Nephron progenitor cell (in vitro differentiated cells): ENCODE data around the gene AFDN.

Experiments used
- DNase-seq: peaks from one replicate; pipeline ENCODE4 v3.0.0; 2021
- H3K27ac Mint-ChIP-seq: 2 replicates; pipeline ENCODE4 v1.8.0; 2021; ENCODE audit warnings: mild to moderate bottlenecking, moderate library complexity, mixed read lengths
- H3K27me3 Mint-ChIP-seq: 2 replicates; pipeline ENCODE4 v1.8.0; 2021; ENCODE audit warnings: mild to moderate bottlenecking, low read depth, mixed read lengths; ENCODE audit not compliant: poor library complexity
- H3K36me3 Mint-ChIP-seq: 2 replicates; pipeline ENCODE4 v1.8.0; 2021; ENCODE audit warnings: low read depth, mixed read lengths
- H3K4me1 Mint-ChIP-seq: 2 replicates; pipeline ENCODE4 v1.8.0; 2021; ENCODE audit warnings: mixed read lengths
- H3K4me3 Mint-ChIP-seq: 2 replicates; pipeline ENCODE4 v1.8.0; 2021; ENCODE audit warnings: mild to moderate bottlenecking, moderate library complexity, mixed read lengths
- H3K9me3 Mint-ChIP-seq: 2 replicates; pipeline ENCODE4 v1.8.0; 2021; ENCODE audit warnings: mild to moderate bottlenecking, moderate library complexity, mixed read lengths
- CTCF ChIP-seq: fragments of 200-600 bp; sonication (generic); IDR thresholded peaks from 2 replicates; pipeline ENCODE4 v1.5.0; 2021; ENCODE audit warnings: antibody characterized with exemption

Gene AFDN

GRCh38 chr6:167984144-167984719, 157.5 kb downstream of the AFDN start:
- peaks cover 48% of the 10 kb centered on the region for H3K9me3 Mint-ChIP-seq
- DNase-seq = no peak
- no peak overlapping the region for H3K4me3 Mint-ChIP-seq
- H3K36me3 Mint-ChIP-seq = peaks cover 8% of the 10 kb centered on the region
- peaks cover 4% of the 10 kb centered on the region for H3K4me1 Mint-ChIP-seq
- peaks cover 4% of the 10 kb centered on the region for H3K27me3 Mint-ChIP-seq
- no peak for TF ChIP-seq CTCF
- no peak overlapping the region for H3K27ac Mint-ChIP-seq

- Mint-ChIP-seq H3K27me3 (peaks cover 4% of the 10 kb centered on the region), H3K4me3 (no peak overlapping the region), H3K36me3 (peaks cover 8% of the 10 kb centered on the region), H3K4me1 (peaks cover 4% of the 10 kb centered on the region), H3K27ac (no peak overlapping the region), H3K9me3 (peaks cover 50% of the 10 kb centered on the region)
- DNase-seq = no peak
- no peak for TF ChIP-seq CTCF
These were observed 158.3 kb downstream of the AFDN start for GRCh38 chr6:167984876-167985604.

GRCh38 chr6:167985911-167986595, 159.3 kb downstream of the AFDN start:
- no peak for TF ChIP-seq CTCF
- Mint-ChIP-seq H3K4me3 (no peak overlapping the region), H3K27ac (no peak overlapping the region), H3K4me1 (no peaks in the 10 kb centered on the region), H3K27me3 (peaks cover 4% of the 10 kb centered on the region), H3K9me3 (peaks cover 56% of the 10 kb centered on the region), H3K36me3 (peaks cover 8% of the 10 kb centered on the region)
- DNase-seq = no peak

GRCh38 chr6:167987396-167988153, 160.9 kb downstream of the AFDN start:
- Mint-ChIP-seq H3K27ac (no peak overlapping the region), H3K4me3 (no peak overlapping the region), H3K27me3 (peaks cover 4% of the 10 kb centered on the region), H3K36me3 (peaks cover 4% of the 10 kb centered on the region), H3K4me1 (no peaks in the 10 kb centered on the region), H3K9me3 (peaks cover 44% of the 10 kb centered on the region)
- no peak for TF ChIP-seq CTCF
- DNase-seq = no peak

GRCh38 chr6:167988154-167988495, 161.4 kb downstream of the AFDN start:
- Mint-ChIP-seq H3K9me3 (peaks cover 41% of the 10 kb centered on the region), H3K36me3 (peaks cover 4% of the 10 kb centered on the region), H3K27ac (no peak overlapping the region), H3K4me1 (no peaks in the 10 kb centered on the region), H3K4me3 (no peak overlapping the region), H3K27me3 (peaks cover 4% of the 10 kb centered on the region)
- no peak for TF ChIP-seq CTCF
- no peak for DNase-seq
